ENCODE measurements around the gene RASGRP2.

Gene RASGRP2

DNA sequence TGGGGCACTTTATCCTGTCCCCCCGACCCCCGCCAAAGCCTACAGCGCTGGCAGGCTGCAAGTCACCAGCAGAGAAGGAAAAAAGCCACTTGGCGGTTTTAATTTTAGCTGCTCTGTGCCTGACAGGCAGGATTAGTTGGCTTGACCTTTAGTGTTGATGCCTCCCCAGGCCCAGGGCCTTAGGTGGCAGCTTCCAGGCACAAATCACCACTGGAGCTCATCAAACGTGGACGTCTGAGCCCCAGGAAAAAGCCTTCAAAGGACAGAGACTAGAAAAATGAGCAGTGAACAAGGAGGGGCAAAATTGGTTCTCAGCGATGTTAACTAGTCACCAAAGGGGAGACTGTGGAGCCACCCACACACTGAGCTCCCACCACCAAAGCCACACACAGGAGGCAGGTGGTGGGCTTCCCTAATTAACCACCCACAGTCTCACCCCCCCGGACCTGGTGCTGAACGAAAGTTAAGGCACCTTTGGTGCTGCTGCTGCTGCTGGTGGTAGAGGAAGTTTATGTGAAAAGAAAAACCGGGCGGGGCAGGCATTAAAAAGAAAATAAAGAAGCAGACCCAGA is 20.2 kb upstream of the RASGRP2 start (continued):
- TF ChIP-seq GLIS2 (tag by site-specific recombination; IDR thresholded peaks at IDR 0.05) = 0 out of 2 replicates have a peak, but pooled peaks have one; percentile 3
- TF ChIP-seq ZIC2 (tag by site-specific recombination; IDR thresholded peaks at IDR 0.05) = peak; percentile 55
- no peak for TF ChIP-seq ZNF112 (tag by site-specific recombination; IDR thresholded peaks at IDR 0.05)
- peak; percentile 89 for TF ChIP-seq ZFHX2 (tag by site-specific recombination; conservative IDR thresholded peaks at IDR 0.05)
- TF ChIP-seq WT1 (tag by site-specific recombination; IDR thresholded peaks at IDR 0.05) = no peak

DNA sequence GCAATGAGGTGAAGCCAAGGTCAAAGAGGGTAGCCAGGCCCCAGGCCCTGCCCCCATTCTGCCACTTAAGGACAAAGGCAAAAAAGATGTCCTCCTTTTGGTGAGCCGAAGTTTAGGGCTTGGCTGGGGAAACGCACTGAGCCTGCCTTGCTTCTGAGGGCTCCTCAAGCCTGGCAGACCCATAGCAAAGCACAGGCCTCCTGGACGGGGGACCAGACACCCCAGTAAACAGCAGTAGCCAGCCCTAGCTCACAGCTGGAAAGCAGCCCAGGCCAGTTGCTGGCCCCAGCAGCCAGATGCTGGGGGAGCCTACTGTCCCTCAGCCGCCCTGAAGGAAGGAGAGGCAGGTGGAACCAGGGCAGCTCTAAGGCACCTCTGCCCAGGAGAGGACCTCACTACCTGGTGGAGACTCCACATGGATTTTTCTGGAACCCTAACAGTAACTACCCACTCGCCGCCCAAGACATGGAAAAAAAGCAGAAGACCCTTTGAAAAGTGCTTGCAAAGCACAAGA is 19.6 kb upstream of the RASGRP2 start:
- ChIA-PET POLR2A (interaction anchor here (0.5 to 5.8 kb wide), 6 partner anchors 9 to 80 kb away, joined by 3 to 42 read pairs (median 4); partner anchors contain the start of gene SF1), CTCF (interaction anchor here (0.6 to 4.0 kb wide), 5 partner anchors 10 to 125 kb away, joined by 3 to 22 read pairs (median 4); partner anchors contain the start of gene RASGRP2)
- TF ChIP-seq ZNF239 (tag by site-specific recombination; IDR thresholded peaks at IDR 0.05) = no peak
- 0 out of 2 replicates have a peak, but pooled peaks have one; percentile 9 for TF ChIP-seq YY1 (tag by site-specific recombination; IDR thresholded peaks at IDR 0.05)
- TF ChIP-seq, protein P1, sequence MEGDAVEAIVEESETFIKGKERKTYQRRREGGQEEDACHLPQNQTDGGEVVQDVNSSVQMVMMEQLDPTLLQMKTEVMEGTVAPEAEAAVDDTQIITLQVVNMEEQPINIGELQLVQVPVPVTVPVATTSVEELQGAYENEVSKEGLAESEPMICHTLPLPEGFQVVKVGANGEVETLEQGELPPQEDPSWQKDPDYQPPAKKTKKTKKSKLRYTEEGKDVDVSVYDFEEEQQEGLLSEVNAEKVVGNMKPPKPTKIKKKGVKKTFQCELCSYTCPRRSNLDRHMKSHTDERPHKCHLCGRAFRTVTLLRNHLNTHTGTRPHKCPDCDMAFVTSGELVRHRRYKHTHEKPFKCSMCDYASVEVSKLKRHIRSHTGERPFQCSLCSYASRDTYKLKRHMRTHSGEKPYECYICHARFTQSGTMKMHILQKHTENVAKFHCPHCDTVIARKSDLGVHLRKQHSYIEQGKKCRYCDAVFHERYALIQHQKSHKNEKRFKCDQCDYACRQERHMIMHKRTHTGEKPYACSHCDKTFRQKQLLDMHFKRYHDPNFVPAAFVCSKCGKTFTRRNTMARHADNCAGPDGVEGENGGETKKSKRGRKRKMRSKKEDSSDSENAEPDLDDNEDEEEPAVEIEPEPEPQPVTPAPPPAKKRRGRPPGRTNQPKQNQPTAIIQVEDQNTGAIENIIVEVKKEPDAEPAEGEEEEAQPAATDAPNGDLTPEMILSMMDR (tag by site-specific recombination; IDR thresholded peaks at IDR 0.05) = no peak
- TF ChIP-seq MYNN (tag by site-specific recombination; IDR thresholded peaks at IDR 0.05; ENCODE audit: borderline replicate concordance) = no peak
- TF ChIP-seq ZNF548 (tag by site-specific recombination; IDR thresholded peaks at IDR 0.05) = no peak
- TF ChIP-seq, protein P2, sequence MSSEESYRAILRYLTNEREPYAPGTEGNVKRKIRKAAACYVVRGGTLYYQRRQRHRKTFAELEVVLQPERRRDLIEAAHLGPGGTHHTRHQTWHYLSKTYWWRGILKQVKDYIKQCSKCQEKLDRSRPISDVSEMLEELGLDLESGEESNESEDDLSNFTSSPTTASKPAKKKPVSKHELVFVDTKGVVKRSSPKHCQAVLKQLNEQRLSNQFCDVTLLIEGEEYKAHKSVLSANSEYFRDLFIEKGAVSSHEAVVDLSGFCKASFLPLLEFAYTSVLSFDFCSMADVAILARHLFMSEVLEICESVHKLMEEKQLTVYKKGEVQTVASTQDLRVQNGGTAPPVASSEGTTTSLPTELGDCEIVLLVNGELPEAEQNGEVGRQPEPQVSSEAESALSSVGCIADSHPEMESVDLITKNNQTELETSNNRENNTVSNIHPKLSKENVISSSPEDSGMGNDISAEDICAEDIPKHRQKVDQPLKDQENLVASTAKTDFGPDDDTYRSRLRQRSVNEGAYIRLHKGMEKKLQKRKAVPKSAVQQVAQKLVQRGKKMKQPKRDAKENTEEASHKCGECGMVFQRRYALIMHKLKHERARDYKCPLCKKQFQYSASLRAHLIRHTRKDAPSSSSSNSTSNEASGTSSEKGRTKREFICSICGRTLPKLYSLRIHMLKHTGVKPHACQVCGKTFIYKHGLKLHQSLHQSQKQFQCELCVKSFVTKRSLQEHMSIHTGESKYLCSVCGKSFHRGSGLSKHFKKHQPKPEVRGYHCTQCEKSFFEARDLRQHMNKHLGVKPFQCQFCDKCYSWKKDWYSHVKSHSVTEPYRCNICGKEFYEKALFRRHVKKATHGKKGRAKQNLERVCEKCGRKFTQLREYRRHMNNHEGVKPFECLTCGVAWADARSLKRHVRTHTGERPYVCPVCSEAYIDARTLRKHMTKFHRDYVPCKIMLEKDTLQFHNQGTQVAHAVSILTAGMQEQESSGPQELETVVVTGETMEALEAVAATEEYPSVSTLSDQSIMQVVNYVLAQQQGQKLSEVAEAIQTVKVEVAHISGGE (tag by site-specific recombination; conservative IDR thresholded peaks at IDR 0.05; ENCODE audit: low read depth) = no peak
- TF ChIP-seq SCRT2 (tag by site-specific recombination; IDR thresholded peaks at IDR 0.05) = no peak
- no peak for TF ChIP-seq ZNF274 (IDR thresholded peaks at IDR 0.05; ENCODE audit: low read length)
- no peak for TF ChIP-seq ZNF274 (tag by site-specific recombination; IDR thresholded peaks at IDR 0.05; ENCODE audit: borderline replicate concordance)
- no peak; the same call in 1 of the 2 replicates for TF ChIP-seq BCL11A (tag by site-specific recombination; IDR thresholded peaks at IDR 0.05; ENCODE audit: low read depth)
- TF ChIP-seq ZNF37A (tag by site-specific recombination; IDR thresholded peaks at IDR 0.05) = no peak
- no peak for TF ChIP-seq ZNF48 (tag by site-specific recombination; IDR thresholded peaks at IDR 0.05)
- no peak for TF ChIP-seq MZF1 (tag by site-specific recombination; IDR thresholded peaks at IDR 0.05; ENCODE audit: borderline replicate concordance)
- TF ChIP-seq ZFP3 (tag by site-specific recombination; IDR thresholded peaks at IDR 0.05; ENCODE audit: low read depth) = no peak
- no peak for TF ChIP-seq ZNF140 (tag by site-specific recombination; IDR thresholded peaks at IDR 0.05)
- peak; percentile 44 for TF ChIP-seq GLIS2 (tag by site-specific recombination; IDR thresholded peaks at IDR 0.05)
- no peak for TF ChIP-seq ZNF133 (tag by site-specific recombination; IDR thresholded peaks at IDR 0.05)
- TF ChIP-seq KLF10 (tag by site-specific recombination; IDR thresholded peaks at IDR 0.05) = no peak
- Histone ChIP-seq H3K4me1 (ENCODE audit: control insufficient read depth, insufficient read depth, low read length) (peaks cover 7% of the 10 kb centered on the region), H3K27ac (ENCODE audit: extremely low read depth, low read depth, low read length) (peak overlapping the region; percentile 18), H3K36me3 (ENCODE audit: control insufficient read depth in 2 of 2, insufficient read depth in 1 of 2, low read length in 2 of 2) (peaks cover 0 to 68% of the 10 kb centered on the region in 2 experiments; a peak in 2 of 3 replicates), H3K4me3 (ENCODE audit: low read depth, low read length) (no peak overlapping the region), H3K9me3 (ENCODE audit: control insufficient read depth, insufficient read depth, low read depth, low read length) (no peaks in the 10 kb centered on the region)

All from HEK293 (cell line).